Measurements from ENCODE around the gene SSR1.

Gene SSR1

GRCh38 chr6:7254980-7255835, 57.8 kb downstream of the SSR1 start:
- no peak for DNase-seq

- no peak for DNase-seq
Measured at GRCh38 chr6:7252390-7252789, 60.6 kb downstream of the SSR1 start.

GRCh38 chr6:7251646-7252260, 61.2 kb downstream of the SSR1 start:
- DNase-seq: no peak

- DNase-seq: no peak
Measured at GRCh38 chr6:7250812-7251211, 62.2 kb downstream of the SSR1 start.

- no peak for DNase-seq
Measured at GRCh38 chr6:7249946-7250643, 62.9 kb downstream of the SSR1 start.

- peak; percentile 30 for DNase-seq
Measured at GRCh38 chr6:7249391-7249790, 63.6 kb downstream of the SSR1 start.

GRCh38 chr6:7247828-7248227, 65.2 kb downstream of the SSR1 start:
- DNase-seq: no peak

- DNase-seq: no peak
Measured at GRCh38 chr6:7247179-7247456, 65.9 kb downstream of the SSR1 start.

GRCh38 chr6:7246401-7247178, 66.4 kb downstream of the SSR1 start:
- no peak for DNase-seq

GRCh38 chr6:7245668-7246393, 67.2 kb downstream of the SSR1 start:
- no peak for DNase-seq

GRCh38 chr6:7243179-7243981, 69.6 kb downstream of the SSR1 start:
- peak; percentile 64 for DNase-seq

GRCh38 chr6:7242835-7243178, 70.2 kb downstream of the SSR1 start:
- peak; percentile 24 for DNase-seq

GRCh38 chr6:7241709-7242645, 71.0 kb downstream of the SSR1 start:
- peak; percentile 30 for DNase-seq

- DNase-seq: no peak
Measured at GRCh38 chr6:7241160-7241559, 71.8 kb downstream of the SSR1 start.

- DNase-seq: no peak
Measured at GRCh38 chr6:7240351-7240750, 72.6 kb downstream of the SSR1 start.

GRCh38 chr6:7239590-7239948, 73.4 kb downstream of the SSR1 start:
- no peak for DNase-seq

- DNase-seq: peak; percentile 64
Measured at GRCh38 chr6:7238900-7239589, 74.0 kb downstream of the SSR1 start.

GRCh38 chr6:7238526-7238899, 74.5 kb downstream of the SSR1 start:
- DNase-seq: no peak

GRCh38 chr6:7237653-7238188, 75.3 kb downstream of the SSR1 start:
- no peak for DNase-seq
